ENCODE data around the gene PARP6. TPM values are rescaled to one million over a fixed set of nuclear protein-coding genes. Genes with fewer than 3 reads are reported as not detected.

Gene PARP6
- total and polyA plus RNA-seq, 9 donors = 39.0 to 64.2 (median 53.8) TPM

DNA sequence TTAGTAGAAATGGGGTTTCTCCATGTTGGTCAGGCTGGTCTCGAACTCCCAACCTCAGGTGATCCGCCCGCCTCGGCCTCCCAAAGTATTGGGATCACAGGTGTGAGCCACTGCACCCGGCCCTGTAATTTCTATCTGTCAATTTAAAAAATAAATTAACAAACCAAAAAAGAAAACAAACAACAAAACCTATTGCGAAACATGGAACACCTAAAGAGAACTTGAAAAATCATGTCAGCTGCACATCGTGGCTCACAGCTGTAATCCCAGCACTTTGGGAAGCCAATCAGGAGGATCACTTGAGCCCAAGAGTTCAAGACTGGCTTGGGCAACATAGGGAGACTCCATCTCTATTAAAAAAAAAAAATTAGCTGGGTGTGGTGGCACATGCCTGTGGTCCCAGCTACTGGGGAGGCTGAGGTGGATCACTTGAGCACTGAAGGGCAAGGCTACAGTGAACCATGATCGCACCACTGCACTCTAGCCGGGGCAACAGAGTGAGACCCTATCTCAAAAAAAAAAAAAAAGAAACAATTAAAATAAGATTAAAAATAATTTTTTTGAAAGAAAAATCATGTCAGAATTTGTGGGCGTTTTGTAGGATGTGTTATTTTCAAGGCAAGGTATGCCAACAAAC is 19.6 kb downstream of the PARP6 start:
- no peak for DNase-seq
- 90% methylated on average over 2 of the region's 10 CpGs for WGBS (ENCODE audit: insufficient coverage)
- H3K27me3 ChIP-seq (ENCODE audit: control insufficient read depth, insufficient read depth, low read length) = no peaks in the 10 kb centered on the region
- H3K9me3 ChIP-seq (replicated peaks; ENCODE audit: control insufficient read depth, low read depth, low read length) = no peaks in the 10 kb centered on the region
- H3K36me3 ChIP-seq (ENCODE audit: control insufficient read depth, insufficient read depth, low read length) = peaks cover 68% of the 10 kb centered on the region
- H3K4me1 ChIP-seq (ENCODE audit: control insufficient read depth, insufficient read depth, low read length) = no peaks in the 10 kb centered on the region
- no peak overlapping the region for H3K27ac ChIP-seq (ENCODE audit: low read length)
- no peak overlapping the region for H3K4me3 ChIP-seq (ENCODE audit: low read length)

DNA sequence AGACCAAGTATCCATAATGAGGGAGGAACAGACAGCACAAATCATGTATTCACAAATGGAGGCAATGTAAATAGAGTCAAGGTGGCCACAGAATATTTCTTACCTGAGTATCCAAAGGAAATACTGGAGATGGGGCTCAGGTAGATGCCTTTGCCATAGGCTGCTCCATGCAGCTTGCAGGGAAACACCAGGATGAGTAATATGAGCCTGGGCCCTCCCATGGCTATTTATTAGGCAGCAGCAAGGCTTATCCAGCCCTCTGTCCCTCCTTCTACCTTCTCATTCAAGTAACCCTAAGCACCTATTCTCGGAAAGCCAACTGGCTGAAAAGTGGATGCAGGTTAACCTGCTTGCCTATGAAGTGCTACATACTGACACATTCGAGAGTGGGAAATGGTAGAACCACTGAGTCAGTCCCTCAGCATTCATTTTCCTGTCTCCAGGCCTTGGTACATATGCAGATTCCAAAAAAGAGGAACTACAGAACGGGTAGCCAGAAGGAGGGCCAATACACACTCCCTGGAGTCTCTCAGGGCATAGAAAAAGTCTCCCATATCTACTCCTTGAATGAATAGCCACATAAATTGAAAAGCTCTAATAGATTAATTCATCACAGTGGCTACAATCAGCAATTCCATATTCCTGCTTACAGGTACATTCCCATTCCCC is 23.1 kb downstream of the PARP6 start:
- H3K4me1 ChIP-seq (ENCODE audit: control insufficient read depth, insufficient read depth, low read length) = no peaks in the 10 kb centered on the region
- H3K27ac ChIP-seq (ENCODE audit: low read length) = no peak overlapping the region
- H3K36me3 ChIP-seq (ENCODE audit: control insufficient read depth, insufficient read depth, low read length) = peaks cover 59% of the 10 kb centered on the region
- no peaks in the 10 kb centered on the region for H3K27me3 ChIP-seq (ENCODE audit: control insufficient read depth, insufficient read depth, low read length)
- H3K9me3 ChIP-seq (replicated peaks; ENCODE audit: control insufficient read depth, low read depth, low read length) = no peaks in the 10 kb centered on the region
- WGBS (ENCODE audit: insufficient coverage) = 100% methylated on average over 1 of the region's 3 CpGs
- no peak overlapping the region for H3K4me3 ChIP-seq (ENCODE audit: low read length)
- no peak for DNase-seq

DNA sequence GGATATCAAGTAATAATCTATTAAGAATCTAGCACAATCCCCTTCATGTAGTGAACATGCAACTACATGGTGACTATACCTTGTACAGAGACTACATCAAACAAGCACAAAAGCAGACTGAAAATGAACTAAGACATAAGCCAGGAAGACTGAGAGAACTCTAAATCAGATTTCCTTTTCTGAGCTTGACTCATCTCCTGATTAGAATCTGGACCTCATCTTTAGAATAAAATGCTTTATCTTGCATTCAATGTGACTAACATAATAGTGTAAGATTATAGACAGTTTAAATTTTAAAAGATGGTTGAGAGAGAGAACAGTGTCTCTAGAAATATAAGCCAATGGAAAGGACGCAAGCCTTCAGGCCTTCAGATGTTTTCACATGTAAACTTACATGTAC is 23.8 kb downstream of the PARP6 start:
- H3K36me3 ChIP-seq (ENCODE audit: control insufficient read depth, insufficient read depth, low read length) = peaks cover 63% of the 10 kb centered on the region
- WGBS (ENCODE audit: insufficient coverage) = 80% methylated on average over 1 of the region's 1 CpG
- H3K27me3 ChIP-seq (ENCODE audit: control insufficient read depth, insufficient read depth, low read length) = no peaks in the 10 kb centered on the region
- no peaks in the 10 kb centered on the region for H3K9me3 ChIP-seq (replicated peaks; ENCODE audit: control insufficient read depth, low read depth, low read length)
- DNase-seq = no peak
- H3K27ac ChIP-seq (ENCODE audit: low read length) = no peak overlapping the region
- no peak overlapping the region for H3K4me3 ChIP-seq (ENCODE audit: low read length)
- H3K4me1 ChIP-seq (ENCODE audit: control insufficient read depth, insufficient read depth, low read length) = no peaks in the 10 kb centered on the region

DNA sequence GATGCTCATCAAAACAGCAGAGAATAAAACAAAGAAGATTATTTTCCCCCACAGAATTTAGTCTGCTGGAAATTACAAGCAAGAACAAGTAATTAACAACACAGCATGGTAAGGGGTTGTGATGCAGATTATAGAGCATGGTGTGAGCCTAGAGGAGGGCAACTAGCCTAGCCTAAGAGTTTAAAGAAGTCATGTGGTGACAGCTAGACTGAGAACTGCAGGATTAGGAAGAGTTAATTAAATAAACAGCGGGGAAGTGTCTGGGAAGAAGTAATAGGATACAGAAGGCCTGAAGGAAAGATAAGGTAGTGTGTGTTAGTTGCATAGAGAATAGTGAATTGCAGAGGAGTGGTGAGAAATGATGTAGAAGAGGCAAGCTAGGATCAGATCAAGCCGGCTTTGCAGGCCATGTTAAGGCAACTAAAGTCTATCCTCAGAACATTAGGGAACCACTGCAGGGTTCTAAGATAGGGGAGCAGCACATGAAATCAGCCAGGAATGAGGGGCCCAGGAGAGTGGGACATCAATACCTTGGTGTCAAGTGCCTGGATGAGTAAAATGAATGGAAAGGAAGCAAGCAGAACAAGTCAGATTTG is 29.5 kb downstream of the PARP6 start:
- no peak for DNase-seq
- Histone ChIP-seq H3K4me1 (ENCODE audit: control insufficient read depth, insufficient read depth, low read length) (no peaks in the 10 kb centered on the region), H3K27ac (ENCODE audit: low read length) (no peak overlapping the region), H3K9me3 (replicated peaks; ENCODE audit: control insufficient read depth, low read depth, low read length) (no peaks in the 10 kb centered on the region), H3K27me3 (ENCODE audit: control insufficient read depth, insufficient read depth, low read length) (no peaks in the 10 kb centered on the region), H3K36me3 (ENCODE audit: control insufficient read depth, insufficient read depth, low read length) (peaks cover 56% of the 10 kb centered on the region), H3K4me3 (ENCODE audit: low read length) (no peak overlapping the region)
- 36% methylated on average over 2 of the region's 2 CpGs for WGBS (ENCODE audit: insufficient coverage)

DNA sequence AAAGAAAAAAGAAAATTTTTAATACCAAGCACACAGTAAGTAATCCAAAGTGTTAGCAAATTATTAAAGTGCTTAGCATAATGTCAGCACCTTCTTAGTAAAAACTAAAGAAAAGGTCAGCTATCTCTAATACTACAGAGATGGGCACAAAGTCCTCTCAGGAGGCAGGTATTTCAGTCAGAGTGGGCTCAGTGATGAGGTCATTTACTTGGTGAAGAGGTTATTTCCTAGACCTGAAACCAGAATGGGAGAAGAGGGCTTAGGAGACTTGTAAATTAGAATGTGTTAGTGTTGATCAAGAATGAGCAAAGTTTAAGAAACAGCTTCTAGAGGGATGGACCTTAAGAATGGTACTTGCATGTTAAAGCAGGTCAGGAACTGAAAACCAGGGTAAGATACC is 32.7 kb downstream of the PARP6 start:
- Histone ChIP-seq H3K4me1 (ENCODE audit: control insufficient read depth, insufficient read depth, low read length) (no peaks in the 10 kb centered on the region), H3K36me3 (ENCODE audit: control insufficient read depth, insufficient read depth, low read length) (peaks cover 44% of the 10 kb centered on the region), H3K4me3 (ENCODE audit: low read length) (no peak overlapping the region), H3K27me3 (ENCODE audit: control insufficient read depth, insufficient read depth, low read length) (no peaks in the 10 kb centered on the region), H3K9me3 (replicated peaks; ENCODE audit: control insufficient read depth, low read depth, low read length) (no peaks in the 10 kb centered on the region), H3K27ac (ENCODE audit: low read length) (no peak overlapping the region)
- DNase-seq = no peak

DNA sequence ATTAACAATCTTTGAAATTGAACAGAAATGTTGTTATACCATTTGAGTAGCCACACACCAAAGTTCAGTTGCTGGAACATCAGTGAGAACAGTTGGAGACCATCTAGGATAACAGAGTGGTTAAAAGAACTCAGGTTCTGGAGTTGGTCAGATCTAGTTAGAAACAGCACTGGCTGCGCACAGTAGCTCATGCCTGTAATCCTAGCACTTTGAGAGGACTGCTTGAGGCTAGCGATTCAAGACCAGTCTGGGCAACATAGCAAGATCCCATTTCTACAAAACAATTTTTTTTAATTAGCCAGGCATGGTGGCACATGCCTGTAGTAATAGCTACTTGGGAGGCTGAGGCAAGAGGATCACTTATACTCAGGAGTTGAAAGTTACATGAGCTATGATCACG is 33.8 kb downstream of the PARP6 start:
- Histone ChIP-seq H3K9me3 (replicated peaks; ENCODE audit: control insufficient read depth, low read depth, low read length) (no peaks in the 10 kb centered on the region), H3K27ac (ENCODE audit: low read length) (no peak overlapping the region), H3K36me3 (ENCODE audit: control insufficient read depth, insufficient read depth, low read length) (peaks cover 34% of the 10 kb centered on the region), H3K4me1 (ENCODE audit: control insufficient read depth, insufficient read depth, low read length) (no peaks in the 10 kb centered on the region), H3K27me3 (ENCODE audit: control insufficient read depth, insufficient read depth, low read length) (no peaks in the 10 kb centered on the region), H3K4me3 (ENCODE audit: low read length) (no peak overlapping the region)
- DNase-seq = no peak
- 80% methylated on average over 1 of the region's 3 CpGs for WGBS (ENCODE audit: insufficient coverage)

DNA sequence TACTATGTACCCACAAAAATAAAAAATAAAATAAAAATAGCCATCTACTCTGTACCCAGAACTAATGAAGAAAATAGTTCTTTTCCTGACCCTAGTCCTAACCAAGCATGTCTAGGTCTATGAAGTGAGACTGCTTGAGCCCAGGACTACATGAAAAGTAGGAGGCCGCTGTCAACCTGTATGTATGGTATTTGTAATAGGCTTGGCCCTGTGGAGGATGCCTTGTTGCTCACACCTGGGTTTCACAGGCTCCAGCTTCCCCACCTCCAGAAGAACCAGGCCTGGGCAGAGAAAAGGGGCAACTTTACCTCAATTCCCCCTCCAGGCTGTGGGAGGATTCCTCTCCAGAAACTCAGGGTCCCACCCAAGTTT is 34.5 kb downstream of the PARP6 start:
- no peak overlapping the region for H3K4me3 ChIP-seq (ENCODE audit: low read length)
- H3K27ac ChIP-seq (ENCODE audit: low read length) = no peak overlapping the region
- WGBS (ENCODE audit: insufficient coverage) = no CpG with 5 or more reads among the region's 1 CpG

DNA sequence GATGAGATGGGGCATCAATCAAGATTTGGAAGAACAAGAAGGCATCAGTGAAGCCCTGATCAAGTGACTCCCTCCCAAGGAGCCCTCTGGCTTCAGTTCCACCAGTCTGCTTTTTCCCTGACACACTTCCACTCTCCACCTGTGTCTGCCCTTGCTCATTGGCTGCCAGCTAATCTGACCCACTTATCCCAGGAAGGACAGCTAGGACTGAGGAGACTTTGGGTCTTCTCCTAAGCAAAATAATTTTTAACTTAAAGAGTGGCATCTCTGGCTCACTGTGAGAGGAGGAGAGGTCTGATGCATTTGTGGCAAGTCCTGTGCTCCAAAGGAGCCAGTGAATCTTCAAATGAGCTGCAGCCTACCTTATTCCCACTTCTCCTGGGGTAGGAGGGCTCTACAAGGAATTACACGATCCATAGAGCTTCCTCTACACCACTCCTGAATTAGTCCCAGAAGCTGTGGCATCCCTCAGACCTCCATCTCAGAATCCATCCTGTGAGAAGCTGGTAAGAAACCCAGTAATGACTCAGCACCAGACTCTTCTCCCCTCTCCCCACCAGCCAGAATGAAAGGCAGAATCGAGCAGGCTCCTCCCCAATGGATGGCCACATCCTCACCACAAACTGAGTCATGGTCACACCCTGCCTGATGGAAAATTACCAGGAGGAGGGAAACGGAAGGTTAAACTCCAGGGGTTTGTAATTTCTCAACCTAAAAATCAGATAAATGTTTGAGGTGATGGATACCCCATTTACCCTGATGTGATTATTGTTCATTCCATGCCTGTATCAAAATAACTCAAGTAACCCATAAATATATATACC is 35.1 kb downstream of the PARP6 start:
- Histone ChIP-seq H3K4me3 (ENCODE audit: low read length) (no peak overlapping the region), H3K9me3 (replicated peaks; ENCODE audit: control insufficient read depth, low read depth, low read length) (no peaks in the 10 kb centered on the region), H3K27me3 (ENCODE audit: control insufficient read depth, insufficient read depth, low read length) (no peaks in the 10 kb centered on the region), H3K27ac (ENCODE audit: low read length) (no peak overlapping the region), H3K36me3 (ENCODE audit: control insufficient read depth, insufficient read depth, low read length) (peaks cover 22% of the 10 kb centered on the region), H3K4me1 (ENCODE audit: control insufficient read depth, insufficient read depth, low read length) (peaks cover 4% of the 10 kb centered on the region)
- WGBS (ENCODE audit: insufficient coverage) = 50% methylated on average over 1 of the region's 3 CpGs
- peak; percentile 21 for DNase-seq

More for the DNA sequence above, 34.5 kb downstream of the PARP6 start:
- Histone ChIP-seq H3K27me3 (ENCODE audit: control insufficient read depth, insufficient read depth, low read length) (no peaks in the 10 kb centered on the region), H3K4me1 (ENCODE audit: control insufficient read depth, insufficient read depth, low read length) (no peaks in the 10 kb centered on the region), H3K36me3 (ENCODE audit: control insufficient read depth, insufficient read depth, low read length) (peaks cover 28% of the 10 kb centered on the region), H3K9me3 (replicated peaks; ENCODE audit: control insufficient read depth, low read depth, low read length) (no peaks in the 10 kb centered on the region)
- no peak for DNase-seq

DNA sequence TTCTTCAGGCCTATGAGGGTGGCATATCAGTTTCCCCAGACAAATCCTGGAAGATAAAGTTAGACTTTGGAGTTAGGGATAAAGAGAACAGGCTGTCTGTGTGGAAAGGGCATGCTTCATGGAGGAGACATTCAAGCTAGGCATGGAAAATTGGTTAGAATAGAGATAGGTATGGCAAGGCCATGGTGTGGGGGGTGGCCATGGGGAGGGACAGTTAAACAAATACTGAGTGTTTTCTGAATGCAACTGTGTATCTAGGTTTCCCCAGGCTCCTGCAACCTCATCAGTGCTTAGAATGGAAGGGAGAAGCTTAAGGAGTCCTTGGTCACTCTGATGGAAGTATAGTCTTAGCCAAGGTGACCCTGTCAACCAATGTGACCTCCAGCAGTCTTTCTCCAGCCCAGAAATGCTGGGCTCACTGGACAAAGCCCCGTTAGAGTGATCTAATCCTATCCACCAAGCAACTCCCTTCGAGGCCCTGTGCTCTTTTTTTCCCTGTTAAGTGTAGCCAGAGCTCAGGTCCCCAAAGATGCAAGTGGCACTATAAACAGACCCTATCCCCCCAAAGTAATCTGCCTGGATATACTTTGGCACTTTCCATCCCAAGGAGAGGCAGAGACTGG is 35.9 kb downstream of the PARP6 start:
- no peak for DNase-seq
- Histone ChIP-seq H3K4me3 (ENCODE audit: low read length) (no peak overlapping the region), H3K27me3 (ENCODE audit: control insufficient read depth, insufficient read depth, low read length) (no peaks in the 10 kb centered on the region), H3K27ac (ENCODE audit: low read length) (no peak overlapping the region), H3K9me3 (replicated peaks; ENCODE audit: control insufficient read depth, low read depth, low read length) (no peaks in the 10 kb centered on the region), H3K36me3 (ENCODE audit: control insufficient read depth, insufficient read depth, low read length) (peaks cover 15% of the 10 kb centered on the region), H3K4me1 (ENCODE audit: control insufficient read depth, insufficient read depth, low read length) (peaks cover 6% of the 10 kb centered on the region)
- 80% methylated on average over 2 of the region's 2 CpGs for WGBS (ENCODE audit: insufficient coverage)

DNA sequence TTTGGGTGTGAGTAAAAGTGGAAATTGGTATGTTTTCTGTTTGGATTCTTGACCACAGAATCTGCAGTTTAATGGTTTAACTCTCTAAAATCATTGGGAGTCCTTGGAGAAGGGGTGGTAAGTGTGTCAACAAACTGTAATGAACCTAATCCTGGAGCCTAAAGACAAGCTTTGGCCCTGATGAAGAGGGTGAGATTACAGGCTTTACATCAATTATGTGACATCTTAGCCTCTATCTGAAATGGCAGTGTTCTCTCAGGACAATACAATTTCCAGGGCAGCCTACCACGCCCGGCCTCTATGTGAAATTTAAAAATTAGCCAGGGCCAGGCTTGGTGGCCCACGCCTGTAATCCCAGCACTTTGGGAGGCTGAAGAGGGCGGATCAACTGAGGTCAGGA is 37.1 kb downstream of the PARP6 start:
- Histone ChIP-seq H3K9me3 (replicated peaks; ENCODE audit: control insufficient read depth, low read depth, low read length) (no peaks in the 10 kb centered on the region), H3K27ac (ENCODE audit: low read length) (no peak overlapping the region), H3K27me3 (ENCODE audit: control insufficient read depth, insufficient read depth, low read length) (no peaks in the 10 kb centered on the region), H3K36me3 (ENCODE audit: control insufficient read depth, insufficient read depth, low read length) (peaks cover 3% of the 10 kb centered on the region), H3K4me3 (ENCODE audit: low read length) (no peak overlapping the region), H3K4me1 (ENCODE audit: control insufficient read depth, insufficient read depth, low read length) (peaks cover 6% of the 10 kb centered on the region)
- no peak for DNase-seq
- WGBS (ENCODE audit: insufficient coverage) = 81% methylated on average over 4 of the region's 4 CpGs
